Kidney (tissue), 14 donors: ENCODE results near the gene ITGA7. TPM values are rescaled to one million over a fixed set of nuclear protein-coding genes. Genes with fewer than 3 reads are reported as not detected.

Source experiments
- DNase-seq, 5 donors: peaks; one replicate each; pipeline ENCODE4 v3.0.0-alpha.2; 2013 to 2020
- FAIRE-seq: peaks from 2 replicates; lab custom pipeline; 2012; peaks lifted over from hg19 to GRCh38; lab: Jason Lieb, UNC
- H3K27ac ChIP-seq, 2 donors: one replicate each; pipeline ENCODE4 v1.7.0; 2013; ENCODE audit warnings: low read depth in 2 of 2, low read length in 2 of 2, inconsistent platforms in 1 of 2
- H3K27me3 ChIP-seq: one replicate; pipeline ENCODE4 v1.7.1; 2013; ENCODE audit warnings: low read length, inconsistent platforms; ENCODE audit not compliant: control insufficient read depth, insufficient read depth
- H3K36me3 ChIP-seq, 3 donors: one replicate each; pipeline versions ENCODE4 v1.7.0 to v1.7.1; 2013; ENCODE audit warnings: low read length in 3 of 3, control low read depth in 1 of 3, inconsistent platforms in 1 of 3; ENCODE audit not compliant: insufficient read depth in 3 of 3, control insufficient read depth in 2 of 3
- H3K4me1 ChIP-seq, 3 donors: one replicate each; pipeline versions ENCODE4 v1.7.0 to v1.7.1; 2013; ENCODE audit warnings: low read length in 3 of 3, inconsistent platforms in 1 of 3, low read depth in 1 of 3; ENCODE audit not compliant: control insufficient read depth in 2 of 3, insufficient read depth in 2 of 3
- H3K4me3 ChIP-seq, 3 donors: one replicate each; pipeline versions ENCODE4 v1.7.0 to v1.8.1; 2013; ENCODE audit warnings: low read length in 3 of 3, control low read depth in 1 of 3, inconsistent platforms in 1 of 3
- H3K9ac ChIP-seq, 3 donors: one replicate each; pipeline versions ENCODE4 v1.7.0 to v1.7.1; 2013; ENCODE audit warnings: low read length in 3 of 3, control low read depth in 1 of 3, inconsistent platforms in 1 of 3
- H3K9me3 ChIP-seq, 3 donors: one replicate each; pipeline versions ENCODE4 v1.7.0 to v1.7.1; 2013; ENCODE audit warnings: low read length in 3 of 3, control low read depth in 1 of 3, inconsistent platforms in 1 of 3; ENCODE audit not compliant: control insufficient read depth in 2 of 3, insufficient read depth in 1 of 3
- intact Hi-C: fragments of 100-400 bp; cut with DNase I; formaldehyde crosslinking; loops from one replicate; pipeline ENCODE4 v1.11.1; 2022
- polyA plus RNA-seq: library from polyadenylated mRNA; stranded (reverse); fragments of 350-450 nt; fragmentation: Illumina TruSeq; extraction: RNeasy Lipid Tissue Mini Kit (QIAGEN cat#74804); gene quantifications from one replicate; pipeline ENCODE4 v1.2.3, GENCODE V29; 2014; ENCODE audit warnings: low read depth, low replicate concordance; ENCODE audit not compliant: insufficient read depth
- total RNA-seq: library from RNA; stranded (reverse); fragmentation: NEBNext Ultra II Directional; extraction: Animal tissue kit (Norgen Biotek cat#: 25700); gene quantifications from one replicate; pipeline ENCODE4 v1.2.1, GENCODE V29; 2021
- TF ChIP-seq, protein P1 (sequence below): IDR thresholded peaks from 3 replicates; pipeline ENCODE4 v1.5.1; 2012; ENCODE audit warnings: mild to moderate bottlenecking, moderate library complexity, borderline replicate concordance; ENCODE audit not compliant: insufficient read depth; ENCODE audit errors: extremely low read depth
- donor health status: control.
- donor health status: control.
- donor health status: control.
- donor health status: control.
- donor health status: control.
- donor health status: DM: yes; HTN: yes; CAD: no.
- donor health status: Normal renal cell carcinoma (clear cell type).

Gene ITGA7
- total and polyA plus RNA-seq, 2 donors from 2014 or later: 26.2 to 66.3 TPM

GRCh38 chr12:55695349-55695748, 12.4 kb downstream of the ITGA7 start:
- no peak for FAIRE-seq
- peak in 1 of 5 donors; percentile 19 for DNase-seq
- TF ChIP-seq, protein P1, sequence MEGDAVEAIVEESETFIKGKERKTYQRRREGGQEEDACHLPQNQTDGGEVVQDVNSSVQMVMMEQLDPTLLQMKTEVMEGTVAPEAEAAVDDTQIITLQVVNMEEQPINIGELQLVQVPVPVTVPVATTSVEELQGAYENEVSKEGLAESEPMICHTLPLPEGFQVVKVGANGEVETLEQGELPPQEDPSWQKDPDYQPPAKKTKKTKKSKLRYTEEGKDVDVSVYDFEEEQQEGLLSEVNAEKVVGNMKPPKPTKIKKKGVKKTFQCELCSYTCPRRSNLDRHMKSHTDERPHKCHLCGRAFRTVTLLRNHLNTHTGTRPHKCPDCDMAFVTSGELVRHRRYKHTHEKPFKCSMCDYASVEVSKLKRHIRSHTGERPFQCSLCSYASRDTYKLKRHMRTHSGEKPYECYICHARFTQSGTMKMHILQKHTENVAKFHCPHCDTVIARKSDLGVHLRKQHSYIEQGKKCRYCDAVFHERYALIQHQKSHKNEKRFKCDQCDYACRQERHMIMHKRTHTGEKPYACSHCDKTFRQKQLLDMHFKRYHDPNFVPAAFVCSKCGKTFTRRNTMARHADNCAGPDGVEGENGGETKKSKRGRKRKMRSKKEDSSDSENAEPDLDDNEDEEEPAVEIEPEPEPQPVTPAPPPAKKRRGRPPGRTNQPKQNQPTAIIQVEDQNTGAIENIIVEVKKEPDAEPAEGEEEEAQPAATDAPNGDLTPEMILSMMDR: no peak

DNA sequence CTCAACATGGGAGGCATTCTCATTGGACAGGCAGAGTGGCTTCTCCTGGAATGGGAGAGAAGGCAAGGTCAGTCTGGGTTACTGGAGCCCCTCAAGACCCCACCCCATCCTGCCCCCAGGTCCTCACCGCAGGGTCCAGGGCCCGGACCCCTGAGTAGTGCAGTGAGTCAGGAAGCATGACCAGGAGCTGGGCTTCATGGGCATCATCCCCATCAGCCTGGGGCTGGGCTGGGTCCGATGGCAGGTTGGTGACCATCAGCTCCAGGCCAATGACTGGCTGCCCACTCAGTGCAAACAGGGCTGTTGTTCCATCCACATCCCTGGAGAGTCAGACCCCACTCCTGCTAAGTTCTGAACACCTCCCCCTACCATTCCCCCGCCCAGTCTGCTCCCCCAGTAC, 13.1 kb downstream of the ITGA7 start:
- no peak for FAIRE-seq
- peak in 1 of 5 donors; percentile 29 for DNase-seq
- Histone ChIP-seq H3K9me3 (no peaks in the 10 kb centered on the region), H3K27ac (no peak overlapping the region), H3K27me3 (no peaks in the 10 kb centered on the region), H3K4me3 (no peak overlapping the region), H3K4me1 (no peaks in the 10 kb centered on the region), H3K9ac (no peak overlapping the region), H3K36me3 (no peaks in the 10 kb centered on the region)
- TF ChIP-seq, protein P1: no peak
- intact Hi-C loops: no loop called here

More at GRCh38 chr12:55695349-55695748, 12.4 kb downstream of the ITGA7 start:
- H3K27me3 ChIP-seq: no peaks in the 10 kb centered on the region
- H3K9ac ChIP-seq: no peak overlapping the region
- no peak overlapping the region for H3K27ac ChIP-seq
- H3K9me3 ChIP-seq: no peaks in the 10 kb centered on the region
- no peaks in the 10 kb centered on the region for H3K36me3 ChIP-seq
- no peak overlapping the region for H3K4me3 ChIP-seq
- intact Hi-C loops: no loop called here
- H3K4me1 ChIP-seq: no peaks in the 10 kb centered on the region

DNA sequence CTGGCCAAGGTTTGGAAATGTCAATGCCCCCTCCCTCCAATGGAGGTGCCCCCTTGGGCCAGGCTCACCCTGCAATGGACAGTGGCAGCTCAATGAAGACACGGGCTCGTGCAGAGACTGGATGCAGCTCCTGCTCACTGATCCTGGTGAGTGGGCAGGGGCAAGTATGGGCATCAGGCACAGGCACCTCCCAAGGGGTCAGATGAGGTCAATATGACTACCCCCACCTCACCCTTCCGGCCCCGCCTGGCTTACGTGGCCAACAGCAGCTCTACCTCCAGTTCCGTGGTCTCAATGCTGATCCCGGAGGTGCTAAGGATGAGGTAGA, 13.6 kb downstream of the ITGA7 start:
- no peak overlapping the region for H3K4me3 ChIP-seq
- no peak for FAIRE-seq
- DNase-seq: peak in 1 of 5 donors; percentile 24
- no peaks in the 10 kb centered on the region for H3K27me3 ChIP-seq
- H3K36me3 ChIP-seq: no peaks in the 10 kb centered on the region
- H3K4me1 ChIP-seq: no peaks in the 10 kb centered on the region
- no peak overlapping the region for H3K27ac ChIP-seq
- TF ChIP-seq, protein P1: no peak
- no peak overlapping the region for H3K9ac ChIP-seq
- intact Hi-C loops: no loop called here
- no peaks in the 10 kb centered on the region for H3K9me3 ChIP-seq
